T-helper 9 cell (primary cell): ENCODE measurements around the gene NFYA.
A peak's percentile ranks its signal among the peaks of the same experiment; 100 is the strongest.

Experiments
- DNase-seq: peaks from one replicate; pipeline ENCODE4 v3.0.0-alpha.2; 2020
- total RNA-seq, 2 donors: gene quantifications; one replicate each; lab custom pipeline; 2026; lab: John Stamatoyannopoulos, UW

Gene NFYA
- 47.8 to 49.7 reads per million in 2 donors for total RNA-seq

GRCh38 chr6:41072836-41073202, at the start of gene NFYA:
Gene NFYA, plus strand, starts transcription at chr6:41072974. Its CDS starts 6,116 bp downstream, at chr6:41079090.
- peak; percentile 100 for DNase-seq

- no peak for DNase-seq
These were observed 49.7 kb upstream of the NFYA start for GRCh38 chr6:41023114-41023513.

- no peak for DNase-seq
These were observed 46.7 kb upstream of the NFYA start for GRCh38 chr6:41025966-41026530.

GRCh38 chr6:41027241-41027640, 45.5 kb upstream of the NFYA start:
- DNase-seq = no peak

- DNase-seq = peak; percentile 69
These were observed 44.8 kb upstream of the NFYA start for GRCh38 chr6:41027799-41028560.

GRCh38 chr6:41028561-41029412, 44.0 kb upstream of the NFYA start:
- DNase-seq = no peak

- DNase-seq = no peak
These were observed 39.9 kb upstream of the NFYA start for GRCh38 chr6:41032830-41033229.

GRCh38 chr6:41033776-41034175, 39.0 kb upstream of the NFYA start:
- no peak for DNase-seq

- DNase-seq = no peak
These were observed 36.6 kb upstream of the NFYA start for GRCh38 chr6:41036186-41036585.

- DNase-seq = no peak
These were observed 36.2 kb upstream of the NFYA start for GRCh38 chr6:41036601-41037000.

GRCh38 chr6:41037107-41037900, 35.5 kb upstream of the NFYA start:
- DNase-seq = no peak

GRCh38 chr6:41038205-41038604, 34.6 kb upstream of the NFYA start:
- no peak for DNase-seq

GRCh38 chr6:41039060-41039998, 33.4 kb upstream of the NFYA start, which contains the start of gene UNC5CL:
Gene UNC5CL, minus strand, starts transcription at chr6:41039221. Its CDS starts 4,147 bp downstream, at chr6:41035074.
- peak; percentile 42 for DNase-seq

GRCh38 chr6:41040101-41040939, 32.5 kb upstream of the NFYA start:
- no peak for DNase-seq

- DNase-seq = no peak
These were observed 31.7 kb upstream of the NFYA start for GRCh38 chr6:41040940-41041536.

- DNase-seq = no peak
These were observed 30.3 kb upstream of the NFYA start, which contains the start of gene TSPO2 for GRCh38 chr6:41042226-41043055. Gene TSPO2, plus strand, starts transcription at chr6:41042467. Its CDS starts 519 bp downstream, at chr6:41042986.

GRCh38 chr6:41043151-41043550, 29.6 kb upstream of the NFYA start:
- DNase-seq = no peak

GRCh38 chr6:41045664-41046063, 27.1 kb upstream of the NFYA start:
- DNase-seq = no peak

- no peak for DNase-seq
These were observed 26.7 kb upstream of the NFYA start for GRCh38 chr6:41046084-41046483.
